Measurements from ENCODE around the gene CRACR2B.

Gene CRACR2B

GRCh38 chr11:827146-827896, 398 bp upstream of the CRACR2B start:
- DNase-seq, result no peak

- DNase-seq, result no peak
These were observed 922 bp downstream of the CRACR2B start for GRCh38 chr11:828506-829175.

- no peak for DNase-seq
These were observed 1.6 kb downstream of the CRACR2B start for GRCh38 chr11:829176-829846.

GRCh38 chr11:829847-830294, 2.2 kb downstream of the CRACR2B start:
- no peak for DNase-seq

GRCh38 chr11:830295-831117, 2.8 kb downstream of the CRACR2B start:
- peak; percentile 54 for DNase-seq

GRCh38 chr11:831118-831864, 3.6 kb downstream of the CRACR2B start:
- no peak for DNase-seq

- no peak for DNase-seq
These were observed 4.3 kb downstream of the CRACR2B start for GRCh38 chr11:831961-832528.

- DNase-seq, result peak; percentile 51
These were observed 4.9 kb downstream of the CRACR2B start, which contains the start of gene CD151 for GRCh38 chr11:832529-833113. CD151 (plus strand) TSS chr11:832952; CDS start chr11:836070, 3,118 bp downstream.

GRCh38 chr11:833114-833791, 5.5 kb downstream of the CRACR2B start:
- no peak for DNase-seq

- DNase-seq, result no peak
These were observed 6.2 kb downstream of the CRACR2B start for GRCh38 chr11:833849-834311.

GRCh38 chr11:834371-835316, 6.9 kb downstream of the CRACR2B start:
- DNase-seq, result peak; percentile 68

GRCh38 chr11:836274-836673, 8.6 kb downstream of the CRACR2B start:
- DNase-seq, result no peak

- DNase-seq, result no peak
These were observed 9.0 kb downstream of the CRACR2B start for GRCh38 chr11:836700-837099.

- no peak for DNase-seq
These were observed 9.7 kb downstream of the CRACR2B start for GRCh38 chr11:837189-837989.

GRCh38 chr11:837990-838307, 10.2 kb downstream of the CRACR2B start:
- no peak for DNase-seq

- no peak for DNase-seq
These were observed 10.9 kb downstream of the CRACR2B start for GRCh38 chr11:838441-839279.

- no peak for DNase-seq
These were observed 11.5 kb downstream of the CRACR2B start for GRCh38 chr11:839280-839623.
